Trophoblast cell (in vitro differentiated cells and primary cell): Measurements from ENCODE around the gene TACR1.
"Not testable (repeated sequence)": the region's sequence is repeated elsewhere in the genome, so short reads cannot be mapped to it uniquely, and the experiment has no call there.

Experiments used
- DNase-seq, 2 donors: peaks; one replicate each; pipeline ENCODE4 v3.0.0-alpha.2; 2016
- H2AFZ ChIP-seq: 2 replicates; pipeline ENCODE4 v1.6.1; 2013; ENCODE audit warnings: low read length, moderate library complexity, mild to moderate bottlenecking; ENCODE audit not compliant: insufficient read depth, poor library complexity
- H2AK5ac ChIP-seq: 2 replicates; pipeline ENCODE4 v1.6.1; 2013; ENCODE audit warnings: mild to moderate bottlenecking, low read length
- H2BK120ac ChIP-seq: 2 replicates; pipeline ENCODE4 v1.6.1; 2013; ENCODE audit warnings: low read length, mild to moderate bottlenecking, moderate library complexity; ENCODE audit not compliant: insufficient read depth, poor library complexity
- H2BK12ac ChIP-seq: 2 replicates; pipeline ENCODE4 v1.6.1; 2013; ENCODE audit warnings: mild to moderate bottlenecking, low read length, moderate library complexity
- H2BK5ac ChIP-seq: 2 replicates; pipeline ENCODE4 v1.6.1; 2013; ENCODE audit warnings: low read length, low read depth, moderate library complexity, mild to moderate bottlenecking; ENCODE audit not compliant: poor library complexity
- H3K14ac ChIP-seq: 2 replicates; pipeline ENCODE4 v1.6.1; 2013; ENCODE audit warnings: mild to moderate bottlenecking, low read length
- H3K18ac ChIP-seq: 2 replicates; pipeline ENCODE4 v1.6.1; 2013; ENCODE audit warnings: mild to moderate bottlenecking, low read length
- H3K23ac ChIP-seq: 2 replicates; pipeline ENCODE4 v1.6.1; 2013; ENCODE audit warnings: low read length
- H3K27ac ChIP-seq: 2 replicates; pipeline ENCODE4 v1.5.1; 2013; ENCODE audit warnings: low read depth, mild to moderate bottlenecking, inconsistent platforms, low read length, moderate library complexity
- H3K27me3 ChIP-seq: 2 replicates; pipeline ENCODE4 v1.6.1; 2013; ENCODE audit warnings: inconsistent platforms, mild to moderate bottlenecking, low read length, moderate library complexity; ENCODE audit not compliant: insufficient read depth
- H3K36me3 ChIP-seq, 2 experiments: 1 replicate in 1 of 2; 2 replicates in 1 of 2; pipeline ENCODE4 v1.6.1; 2013; ENCODE audit warnings: low read length in 2 of 2, mild to moderate bottlenecking in 2 of 2, moderate library complexity in 1 of 2; ENCODE audit not compliant: insufficient read depth in 2 of 2, control insufficient read depth in 1 of 2
- H3K4ac ChIP-seq: 2 replicates; pipeline ENCODE4 v1.6.1; 2013; ENCODE audit warnings: low read depth, mild to moderate bottlenecking, low read length, moderate library complexity
- H3K4me1 ChIP-seq, 2 experiments: 1 replicate in 1 of 2; 2 replicates in 1 of 2; pipeline ENCODE4 v1.6.1; 2013; ENCODE audit warnings: low read length in 2 of 2, mild to moderate bottlenecking in 2 of 2, moderate library complexity in 1 of 2; ENCODE audit not compliant: insufficient read depth in 2 of 2, control insufficient read depth in 1 of 2
- H3K4me2 ChIP-seq: 2 replicates; pipeline ENCODE4 v1.6.1; 2013; ENCODE audit warnings: inconsistent platforms, mild to moderate bottlenecking, low read length, moderate library complexity
- H3K4me3 ChIP-seq: 2 replicates; pipeline ENCODE4 v1.5.1; 2013; ENCODE audit warnings: mild to moderate bottlenecking, low read depth, low read length, inconsistent platforms
- H3K79me1 ChIP-seq: one replicate; pipeline ENCODE4 v1.6.1; 2013; ENCODE audit warnings: low read length
- H3K79me2 ChIP-seq: 2 replicates; pipeline ENCODE4 v1.6.1; 2013; ENCODE audit warnings: low read length, mild to moderate bottlenecking; ENCODE audit not compliant: control insufficient read depth, insufficient read depth, poor library complexity
- H3K9ac ChIP-seq: 2 replicates; pipeline ENCODE4 v1.6.1; 2013; ENCODE audit warnings: mild to moderate bottlenecking, low read length
- H3K9me3 ChIP-seq: 2 replicates; pipeline ENCODE4 v1.6.1; 2013; ENCODE audit warnings: low read depth, mild to moderate bottlenecking, control low read depth, inconsistent platforms, low read length; ENCODE audit not compliant: insufficient read depth
- H4K12ac ChIP-seq: 2 replicates; pipeline ENCODE4 v1.6.1; 2013; ENCODE audit warnings: low read depth, mild to moderate bottlenecking, low read length, moderate library complexity
- H4K8ac ChIP-seq: 2 replicates; pipeline ENCODE4 v1.6.1; 2013; ENCODE audit warnings: low read depth, mild to moderate bottlenecking, low read length, moderate library complexity
- H4K91ac ChIP-seq: one replicate; pipeline ENCODE4 v1.6.1; 2013; ENCODE audit warnings: low read depth, mild to moderate bottlenecking, low read length, moderate library complexity
- WGBS: extraction: QIAGEN DNeasy Blood & Tissue Kit; methylation state at CpG from one replicate; pipeline ENCODE4 v1.1.7; 2013; ENCODE audit warnings: missing lambda C conversion rate; ENCODE audit not compliant: insufficient read length, insufficient coverage; ENCODE audit errors: extremely low coverage; 5-methylcytosine and 5-hydroxymethylcytosine counted together

Gene TACR1

GRCh38 chr2:75063906-75064305, 135.4 kb downstream of the TACR1 start:
- no peak overlapping the region for H3K18ac ChIP-seq
- no peak overlapping the region for H3K27ac ChIP-seq
- no peak overlapping the region for H2BK5ac ChIP-seq
- no peak for DNase-seq
- H2BK120ac ChIP-seq: no peak overlapping the region
- H3K4me2 ChIP-seq: no peak overlapping the region
- H3K9ac ChIP-seq: no peak overlapping the region
- H2AFZ ChIP-seq: no peak overlapping the region
- no peak overlapping the region for H2BK12ac ChIP-seq
- H3K79me2 ChIP-seq: no peaks in the 10 kb centered on the region
- no peaks in the 10 kb centered on the region for H3K27me3 ChIP-seq
- no peak overlapping the region for H4K12ac ChIP-seq
- H3K14ac ChIP-seq: no peak overlapping the region
- no peak overlapping the region for H2AK5ac ChIP-seq
- H3K9me3 ChIP-seq: peaks cover 4% of the 10 kb centered on the region
- H3K4me1 ChIP-seq: no peaks in the 10 kb centered on the region
- no peak overlapping the region for H3K4ac ChIP-seq
- H4K91ac ChIP-seq: no peak overlapping the region
- no peaks in the 10 kb centered on the region for H3K79me1 ChIP-seq
- H4K8ac ChIP-seq: no peak overlapping the region
- WGBS: no CpG with 5 or more reads among the region's 1 CpG
- no peak overlapping the region for H3K4me3 ChIP-seq
- no peak overlapping the region for H3K23ac ChIP-seq
- no peaks in the 10 kb centered on the region for H3K36me3 ChIP-seq

GRCh38 chr2:75058427-75058826, 140.9 kb downstream of the TACR1 start:
- H3K79me1 ChIP-seq: no peaks in the 10 kb centered on the region
- H3K79me2 ChIP-seq: no peaks in the 10 kb centered on the region
- DNase-seq: no peak
- no peaks in the 10 kb centered on the region for H3K27me3 ChIP-seq
- H3K18ac ChIP-seq: no peak overlapping the region
- H3K4me2 ChIP-seq: no peak overlapping the region
- no peaks in the 10 kb centered on the region for H3K4me1 ChIP-seq
- H3K9me3 ChIP-seq: peaks cover 4% of the 10 kb centered on the region
- H3K23ac ChIP-seq: no peak overlapping the region
- no peaks in the 10 kb centered on the region for H3K36me3 ChIP-seq
- no peak overlapping the region for H3K4ac ChIP-seq
- no peak overlapping the region for H3K27ac ChIP-seq
- H3K14ac ChIP-seq: no peak overlapping the region
- no peak overlapping the region for H2BK5ac ChIP-seq
- H4K12ac ChIP-seq: no peak overlapping the region
- no peak overlapping the region for H4K91ac ChIP-seq
- no peak overlapping the region for H2AK5ac ChIP-seq
- no peak overlapping the region for H4K8ac ChIP-seq
- no CpG with 5 or more reads among the region's 1 CpG for WGBS
- H2BK12ac ChIP-seq: no peak overlapping the region
- H3K4me3 ChIP-seq: no peak overlapping the region
- no peak overlapping the region for H2BK120ac ChIP-seq
- no peak overlapping the region for H2AFZ ChIP-seq
- H3K9ac ChIP-seq: no peak overlapping the region

GRCh38 chr2:75057150-75057549, 142.2 kb downstream of the TACR1 start:
- not testable (repeated sequence) for H3K36me3 ChIP-seq, H3K79me2 ChIP-seq, H4K12ac ChIP-seq, H3K27me3 ChIP-seq, H3K18ac ChIP-seq, H3K4ac ChIP-seq, DNase-seq, H3K79me1 ChIP-seq, H3K27ac ChIP-seq, H2BK5ac ChIP-seq, H2BK120ac ChIP-seq, H3K23ac ChIP-seq, H3K14ac ChIP-seq, H2AFZ ChIP-seq, H2BK12ac ChIP-seq, H3K4me3 ChIP-seq, H3K9ac ChIP-seq, H3K4me2 ChIP-seq, H3K4me1 ChIP-seq, H4K8ac ChIP-seq, H2AK5ac ChIP-seq, H4K91ac ChIP-seq, H3K9me3 ChIP-seq
- WGBS: no CpG with 5 or more reads among the region's 5 CpGs

- H3K4me3 ChIP-seq: no peak overlapping the region
- H2AFZ ChIP-seq: no peak overlapping the region
- H3K18ac ChIP-seq: no peak overlapping the region
- H3K79me1 ChIP-seq: no peaks in the 10 kb centered on the region
- H4K8ac ChIP-seq: no peak overlapping the region
- H3K4me2 ChIP-seq: no peak overlapping the region
- no peak overlapping the region for H4K12ac ChIP-seq
- no peaks in the 10 kb centered on the region for H3K4me1 ChIP-seq
- no peaks in the 10 kb centered on the region for H3K79me2 ChIP-seq
- H3K23ac ChIP-seq: no peak overlapping the region
- H3K9me3 ChIP-seq: no peaks in the 10 kb centered on the region
- no peaks in the 10 kb centered on the region for H3K36me3 ChIP-seq
- DNase-seq: no peak
- no peak overlapping the region for H3K14ac ChIP-seq
- no peak overlapping the region for H2BK12ac ChIP-seq
- H2BK120ac ChIP-seq: no peak overlapping the region
- no peak overlapping the region for H3K4ac ChIP-seq
- no peak overlapping the region for H2BK5ac ChIP-seq
- H3K27me3 ChIP-seq: no peaks in the 10 kb centered on the region
- no peak overlapping the region for H2AK5ac ChIP-seq
- H3K27ac ChIP-seq: no peak overlapping the region
- WGBS: no CpG with 5 or more reads among the region's 10 CpGs
- H3K9ac ChIP-seq: no peak overlapping the region
- H4K91ac ChIP-seq: no peak overlapping the region
These were observed 143.3 kb downstream of the TACR1 start for GRCh38 chr2:75055820-75056675.
